H9 (cell line): ENCODE measurements around the gene HPS4. TPM values are rescaled to one million over a fixed set of nuclear protein-coding genes. Genes with fewer than 3 reads are reported as not detected.

Experiments used
- DNase-seq: peaks from one replicate; pipeline ENCODE4 v3.0.0-alpha.2; 2017
- H2AFZ ChIP-seq: one replicate; pipeline ENCODE4 v1.6.1; 2013; ENCODE audit warnings: mild to moderate bottlenecking, low read length, control low read depth, moderate library complexity
- H2AK5ac ChIP-seq: 2 replicates; pipeline ENCODE4 v1.6.1; 2013; ENCODE audit warnings: low read length, control low read depth, mixed read lengths; ENCODE audit not compliant: insufficient read length
- H2BK120ac ChIP-seq: one replicate; pipeline ENCODE4 v1.6.1; 2013; ENCODE audit warnings: low read depth, mild to moderate bottlenecking, low read length, control low read depth, inconsistent platforms; ENCODE audit not compliant: poor library complexity, severe bottlenecking
- H2BK12ac ChIP-seq: 2 replicates; pipeline ENCODE4 v1.6.1; 2013; ENCODE audit warnings: low read length, control low read depth, mixed read lengths, low read depth; ENCODE audit not compliant: insufficient read length
- H2BK15ac ChIP-seq: 2 replicates; pipeline ENCODE4 v1.6.1; 2013; ENCODE audit warnings: low read depth, low read length, control low read depth
- H2BK20ac ChIP-seq: one replicate; pipeline ENCODE4 v1.6.1; 2013; ENCODE audit warnings: low read depth, mild to moderate bottlenecking, low read length, control low read depth, inconsistent platforms; ENCODE audit not compliant: poor library complexity, severe bottlenecking
- H2BK5ac ChIP-seq: 2 replicates; pipeline ENCODE4 v1.6.1; 2013; ENCODE audit warnings: low read length, control low read depth, mixed read lengths; ENCODE audit not compliant: insufficient read length
- H3K14ac ChIP-seq: 2 replicates; pipeline ENCODE4 v1.6.1; 2013; ENCODE audit warnings: low read length, control low read depth; ENCODE audit not compliant: insufficient read depth
- H3K18ac ChIP-seq: 2 replicates; pipeline ENCODE4 v1.6.1; 2013; ENCODE audit warnings: low read depth, mild to moderate bottlenecking, mixed read lengths, low read length, control low read depth; ENCODE audit not compliant: insufficient read length
- H3K23ac ChIP-seq: 2 replicates; pipeline ENCODE4 v1.6.1; 2013; ENCODE audit warnings: low read length, control low read depth, mixed read lengths, low read depth; ENCODE audit not compliant: insufficient read length
- H3K23me2 ChIP-seq: 2 replicates; pipeline ENCODE4 v1.6.1; 2013; ENCODE audit warnings: low read depth, mild to moderate bottlenecking, mixed read lengths, low read length, control low read depth; ENCODE audit not compliant: insufficient read length, poor library complexity, severe bottlenecking
- H3K27ac ChIP-seq: 2 replicates; pipeline ENCODE4 v1.5.1; 2013; ENCODE audit warnings: low read length, control low read depth, mixed read lengths, low read depth; ENCODE audit not compliant: insufficient read length
- H3K27me3 ChIP-seq: 2 replicates; pipeline ENCODE4 v1.6.1; 2013; ENCODE audit warnings: low read length, control low read depth, inconsistent platforms; ENCODE audit not compliant: insufficient read depth
- H3K4ac ChIP-seq: 2 replicates; pipeline ENCODE4 v1.6.1; 2013; ENCODE audit warnings: low read depth, mild to moderate bottlenecking, control low read depth, inconsistent platforms, low read length, moderate library complexity
- H3K4me1 ChIP-seq: 2 replicates; pipeline ENCODE4 v1.6.1; 2013; ENCODE audit warnings: low read length, control low read depth, inconsistent platforms; ENCODE audit not compliant: insufficient read depth
- H3K4me2 ChIP-seq: 2 replicates; pipeline ENCODE4 v1.6.1; 2013; ENCODE audit warnings: low read length, control low read depth, mixed read lengths; ENCODE audit not compliant: insufficient read length, insufficient read depth
- H3K56ac ChIP-seq: 2 replicates; pipeline ENCODE4 v1.6.1; 2013; ENCODE audit warnings: low read depth, mild to moderate bottlenecking, mixed read lengths, low read length, control low read depth; ENCODE audit not compliant: insufficient read length
- H3K79me1 ChIP-seq: 2 replicates; pipeline ENCODE4 v1.6.1; 2013; ENCODE audit warnings: low read depth, mild to moderate bottlenecking, moderate library complexity, low read length, control low read depth, inconsistent platforms; ENCODE audit not compliant: insufficient read depth, poor library complexity, severe bottlenecking
- H3K79me2 ChIP-seq: 2 replicates; pipeline ENCODE4 v1.6.1; 2013; ENCODE audit warnings: low read length, control low read depth, inconsistent platforms; ENCODE audit not compliant: insufficient read depth
- H3K9ac ChIP-seq: 2 replicates; pipeline ENCODE4 v1.6.1; 2013; ENCODE audit warnings: low read length, control low read depth, mixed read lengths; ENCODE audit not compliant: insufficient read length; ENCODE audit errors: extremely low read depth
- H3K9me3 ChIP-seq: one replicate; pipeline ENCODE4 v1.6.1; 2013; ENCODE audit warnings: low read depth, low read length, inconsistent platforms; ENCODE audit not compliant: control insufficient read depth
- H3T11ph ChIP-seq: one replicate; pipeline ENCODE4 v1.6.1; 2013; ENCODE audit warnings: mild to moderate bottlenecking, low read length, control low read depth, inconsistent platforms
- H4K20me1 ChIP-seq: one replicate; pipeline ENCODE4 v1.6.1; 2013; ENCODE audit not compliant: control insufficient read depth, insufficient read length, insufficient read depth
- H4K5ac ChIP-seq: 2 replicates; pipeline ENCODE4 v1.6.1; 2013; ENCODE audit warnings: low read depth, mild to moderate bottlenecking, mixed read lengths, low read length, control low read depth; ENCODE audit not compliant: insufficient read length
- H4K8ac ChIP-seq: replicated peaks from 2 replicates; pipeline ENCODE4 v1.6.1; 2013; ENCODE audit warnings: low read length, control low read depth, mixed read lengths, low read depth; ENCODE audit not compliant: insufficient read length
- H4K91ac ChIP-seq: 2 replicates; pipeline ENCODE4 v1.6.1; 2013; ENCODE audit warnings: low read depth, mild to moderate bottlenecking, moderate library complexity, mixed read lengths, low read length, control low read depth; ENCODE audit not compliant: insufficient read length
- H3K27ac Mint-ChIP-seq, 3 experiments: 2 replicates in 2 of 3; 3 replicates in 1 of 3; pipeline ENCODE4 v1.8.0; 2020 to 2021; ENCODE audit warnings: mixed read lengths in 3 of 3, mild to moderate bottlenecking in 1 of 3, moderate library complexity in 1 of 3
- H3K27me3 Mint-ChIP-seq: 2 replicates; pipeline ENCODE4 v1.8.0; 2021; ENCODE audit warnings: low read depth, mild to moderate bottlenecking, moderate library complexity, mixed read lengths
- H3K36me3 Mint-ChIP-seq, 3 experiments: 2 replicates in 2 of 3; 3 replicates in 1 of 3; pipeline ENCODE4 v1.8.0; 2020 to 2021; ENCODE audit warnings: low read depth in 3 of 3, mixed read lengths in 3 of 3; ENCODE audit not compliant: insufficient read depth in 1 of 3
- H3K4me1 Mint-ChIP-seq, 2 experiments: 2 replicates each; pipeline ENCODE4 v1.8.0; 2020; ENCODE audit warnings: mixed read lengths in 2 of 2
- H3K4me3 Mint-ChIP-seq, 2 experiments: 2 replicates in 1 of 2; 3 replicates in 1 of 2; pipeline ENCODE4 v1.8.0; 2020 to 2021; ENCODE audit warnings: mild to moderate bottlenecking in 2 of 2, mixed read lengths in 2 of 2, moderate library complexity in 1 of 2
- H3K9me3 Mint-ChIP-seq, 2 experiments: 2 replicates in 1 of 2; 3 replicates in 1 of 2; pipeline ENCODE4 v1.8.0; 2020; ENCODE audit warnings: mild to moderate bottlenecking in 2 of 2, mixed read lengths in 2 of 2, moderate library complexity in 1 of 2
- CTCF ChIP-seq: fragments of 200-600 bp; sonication (generic); conservative IDR thresholded peaks from 3 replicates; pipeline ENCODE4 v1.8.0; 2021; ENCODE audit warnings: antibody characterized with exemption, mild to moderate bottlenecking
- total RNA-seq: library from RNA; stranded (reverse); gene quantifications from 2 replicates; pipeline ENCODE4 v1.2.1, GENCODE V29; 2021

HPS4 gene
- total RNA-seq, 1 experiment from 2014 or later = 26.2 TPM

GRCh38 chr22:26474682-26475081, 8.9 kb downstream of the HPS4 start:
- Histone ChIP-seq H3K27me3 (no peaks in the 10 kb centered on the region), H3K4ac (no peak overlapping the region), H2BK12ac (no peak overlapping the region), H4K91ac (no peak overlapping the region), H3K4me1 (no peaks in the 10 kb centered on the region), H3K23ac (no peak overlapping the region), H3K27ac (no peak overlapping the region), H3K9me3 (no peaks in the 10 kb centered on the region), H3K9ac (no peak overlapping the region), H4K20me1 (no peaks in the 10 kb centered on the region), H3K18ac (no peak overlapping the region), H2BK20ac (no peak overlapping the region), H3K56ac (no peak overlapping the region), H2AK5ac (no peak overlapping the region), H3K79me2 (peaks cover 2% of the 10 kb centered on the region; the same call in 1 of the 2 replicates), H4K5ac (no peak overlapping the region), H4K8ac (no peak overlapping the region), H2BK15ac (no peak overlapping the region), H3K14ac (no peak overlapping the region), H2BK5ac (no peak overlapping the region), H2AFZ (no peak overlapping the region), H2BK120ac (no peak overlapping the region), H3K4me2 (no peak overlapping the region), H3K23me2 (no peaks in the 10 kb centered on the region), H3T11ph (no peak overlapping the region), H3K79me1 (no peaks in the 10 kb centered on the region)
- no peak for TF ChIP-seq CTCF
- no peak for DNase-seq
- no peak overlapping the region for H3K4me3 Mint-ChIP-seq
- H3K4me1 Mint-ChIP-seq = peaks cover 2 to 4% of the 10 kb centered on the region in 2 experiments
- peaks cover 32 to 81% (median 70%) of the 10 kb centered on the region in 3 experiments; a peak in 6 of 7 replicates for H3K36me3 Mint-ChIP-seq
- H3K27ac Mint-ChIP-seq = no peak overlapping the region
- H3K27me3 Mint-ChIP-seq = peaks cover 2% of the 10 kb centered on the region; the same call in 1 of the 2 replicates
- no peaks in the 10 kb centered on the region for H3K9me3 Mint-ChIP-seq
